Lung (tissue), 12 donors: Measurements from ENCODE around the gene KLF2. TPM values are rescaled to one million over a fixed set of nuclear protein-coding genes. Genes with fewer than 3 reads are reported as not detected.
"Not testable (repeated sequence)": the region's sequence is repeated elsewhere in the genome, so short reads cannot be mapped to it uniquely, and the experiment has no call there.

ENCODE experiments used
- ATAC-seq: fragments of 200-7000 bp; cut with Tn5 transposase; one replicate; pipeline ENCODE4 v1.9.1; 2020; ENCODE audit warnings: moderate number of reproducible peaks; ENCODE audit not compliant: insufficient read depth, low FRiP score
- DNase-seq, 3 donors: peaks; one replicate each; pipeline ENCODE4 v3.0.0-alpha.2; 2013 to 2017
- H3K27ac ChIP-seq, 2 donors: one replicate each; pipeline ENCODE4 v1.5.1; 2013; ENCODE audit warnings: mild to moderate bottlenecking in 2 of 2, moderate library complexity in 2 of 2, control low read depth in 1 of 2, inconsistent platforms in 1 of 2, low read depth in 1 of 2, low read length in 1 of 2
- H3K27me3 ChIP-seq, 3 donors: one replicate each; pipeline ENCODE4 v1.5.1; 2013; ENCODE audit warnings: low read length in 2 of 3; ENCODE audit not compliant: control insufficient read depth in 3 of 3, insufficient read depth in 3 of 3
- H3K36me3 ChIP-seq, 4 donors: one replicate each; pipeline ENCODE4 v1.5.1; 2013; ENCODE audit warnings: low read length in 4 of 4, mild to moderate bottlenecking in 1 of 4, moderate library complexity in 1 of 4; ENCODE audit not compliant: control insufficient read depth in 4 of 4, insufficient read depth in 4 of 4
- H3K4me1 ChIP-seq, 5 donors: one replicate each; pipeline ENCODE4 v1.5.1; 2013; ENCODE audit warnings: low read length in 5 of 5, mild to moderate bottlenecking in 2 of 5, moderate library complexity in 1 of 5; ENCODE audit not compliant: control insufficient read depth in 5 of 5, insufficient read depth in 5 of 5
- H3K4me3 ChIP-seq: one replicate; pipeline ENCODE4 v1.5.1; 2013; ENCODE audit warnings: mild to moderate bottlenecking, control low read depth, moderate library complexity
- H3K9ac ChIP-seq, 2 donors: one replicate each; pipeline ENCODE4 v1.5.1; 2013; ENCODE audit warnings: low read length in 2 of 2, control low read depth in 1 of 2; ENCODE audit not compliant: insufficient read depth in 1 of 2
- H3K9me3 ChIP-seq, 4 donors: one replicate each; pipeline ENCODE4 v1.5.1; 2013; ENCODE audit warnings: low read length in 3 of 4, mild to moderate bottlenecking in 1 of 4, moderate library complexity in 1 of 4; ENCODE audit not compliant: control insufficient read depth in 4 of 4, insufficient read depth in 3 of 4
- CTCF ChIP-seq: IDR thresholded peaks from 2 replicates; pipeline ENCODE4 v1.5.1; 2012; ENCODE audit warnings: mild to moderate bottlenecking; ENCODE audit errors: control extremely low read depth, extremely low read depth
- WGBS, 2 donors: extraction: QIAGEN DNeasy Blood & Tissue Kit; methylation state at CpG; one replicate each; pipeline ENCODE4 v1.1.7; 2013; 5-methylcytosine and 5-hydroxymethylcytosine counted together
- polyA plus RNA-seq, 2 donors: library from polyadenylated mRNA; stranded (reverse); fragments of 200-250 nt; gene quantifications; one replicate each; pipeline ENCODE4 v1.2.1, GENCODE V29; 2013
- total RNA-seq, 2 donors: library from RNA; depleted of rRNA in 1 of 2; stranded (reverse); fragments of >200 nt in 1 of 2; gene quantifications; one replicate each; pipeline ENCODE4 v1.2.1, GENCODE V29; 2014 to 2021
- donor health status: control.
- donor health status: control.
- donor health status: Bipolar disorder and iron deficiency.
- donor health status: healthy.
- donor health status: DM: yes; HTN: yes; CAD: no.

The KLF2 gene
- total and polyA plus RNA-seq, 4 donors, result 7.7 to 121 (median 68.3) TPM

- no peak for TF ChIP-seq CTCF
- Histone ChIP-seq H3K9ac (peak overlapping the region; percentile 65 to 68), H3K27me3 (no peaks in the 10 kb centered on the region), H3K4me1 (peaks cover 7 to 19% (median 10%) of the 10 kb centered on the region in 5 donors), H3K27ac (peak overlapping the region; percentile 86 to 95), H3K36me3 (no peaks in the 10 kb centered on the region), H3K4me3 (no peak overlapping the region), H3K9me3 (no peaks in the 10 kb centered on the region)
- ATAC-seq (peak; percentile 71), DNase-seq (peak; percentile 76 to 92 (median 84))
- 1 to 3% methylated on average over 36 of the region's 36 CpGs for WGBS, 2 donors
Observed at GRCh38 chr19:16283210-16284061, 41.2 kb upstream of the KLF2 start.

- Histone ChIP-seq H3K9me3 (no peaks in the 10 kb centered on the region), H3K27me3 (no peaks in the 10 kb centered on the region), H3K9ac (peak overlapping the region in 1 of 2 donors; percentile 65), H3K4me1 (peaks cover 7 to 19% (median 10%) of the 10 kb centered on the region in 5 donors), H3K4me3 (no peak overlapping the region), H3K27ac (peak overlapping the region; percentile 86 to 95), H3K36me3 (no peaks in the 10 kb centered on the region)
- WGBS, 2 donors, result 88 to 90% methylated on average over 9 of the region's 9 CpGs
- TF ChIP-seq CTCF, result no peak
- DNase-seq, result no peak
- ATAC-seq, result no peak
Observed at GRCh38 chr19:16284505-16284904, 40.1 kb upstream of the KLF2 start.

GRCh38 chr19:16285079-16285478 lies 39.5 kb upstream of the KLF2 start:
- H3K9me3 ChIP-seq, H3K9ac ChIP-seq, H3K4me3 ChIP-seq, H3K27me3 ChIP-seq, ATAC-seq, H3K36me3 ChIP-seq, DNase-seq: not testable (repeated sequence)
- Histone ChIP-seq H3K4me1 (peaks cover 7 to 19% (median 10%) of the 10 kb centered on the region in 5 donors), H3K27ac (peak overlapping the region; percentile 34 to 95)
- WGBS, 2 donors, result 54 to 66% methylated on average over 3 of the region's 3 CpGs

GRCh38 chr19:16285769-16286498 lies 38.7 kb upstream of the KLF2 start:
- H3K4me3 ChIP-seq, result no peak overlapping the region
- no peaks in the 10 kb centered on the region for H3K9me3 ChIP-seq
- peak overlapping the region in 1 of 2 donors; percentile 53 for H3K9ac ChIP-seq
- peaks cover 7 to 19% (median 10%) of the 10 kb centered on the region in 5 donors for H3K4me1 ChIP-seq
- peak overlapping the region; percentile 34 to 72 for H3K27ac ChIP-seq
- DNase-seq (peak; percentile 44 to 68 (median 51)), ATAC-seq (no peak)
- WGBS, 2 donors, result 16 to 18% methylated on average over 22 of the region's 22 CpGs
- TF ChIP-seq CTCF, result no peak
- no peaks in the 10 kb centered on the region for H3K36me3 ChIP-seq
- H3K27me3 ChIP-seq, result no peaks in the 10 kb centered on the region
